Trophoblast cell (in vitro differentiated cells and primary cell): ENCODE results near the gene TOMM7.
"Not testable (repeated sequence)": the region's sequence is repeated elsewhere in the genome, so short reads cannot be mapped to it uniquely, and the experiment has no call there.

Experiments used
- DNase-seq, 2 donors: peaks; one replicate each; pipeline ENCODE4 v3.0.0-alpha.2; 2016
- H2AFZ ChIP-seq: 2 replicates; pipeline ENCODE4 v1.6.1; 2013; ENCODE audit warnings: low read length, moderate library complexity, mild to moderate bottlenecking; ENCODE audit not compliant: insufficient read depth, poor library complexity
- H2AK5ac ChIP-seq: 2 replicates; pipeline ENCODE4 v1.6.1; 2013; ENCODE audit warnings: mild to moderate bottlenecking, low read length
- H2BK120ac ChIP-seq: 2 replicates; pipeline ENCODE4 v1.6.1; 2013; ENCODE audit warnings: low read length, mild to moderate bottlenecking, moderate library complexity; ENCODE audit not compliant: insufficient read depth, poor library complexity
- H2BK12ac ChIP-seq: 2 replicates; pipeline ENCODE4 v1.6.1; 2013; ENCODE audit warnings: mild to moderate bottlenecking, low read length, moderate library complexity
- H2BK5ac ChIP-seq: 2 replicates; pipeline ENCODE4 v1.6.1; 2013; ENCODE audit warnings: low read length, low read depth, moderate library complexity, mild to moderate bottlenecking; ENCODE audit not compliant: poor library complexity
- H3K14ac ChIP-seq: 2 replicates; pipeline ENCODE4 v1.6.1; 2013; ENCODE audit warnings: mild to moderate bottlenecking, low read length
- H3K18ac ChIP-seq: 2 replicates; pipeline ENCODE4 v1.6.1; 2013; ENCODE audit warnings: mild to moderate bottlenecking, low read length
- H3K23ac ChIP-seq: 2 replicates; pipeline ENCODE4 v1.6.1; 2013; ENCODE audit warnings: low read length
- H3K27ac ChIP-seq: 2 replicates; pipeline ENCODE4 v1.5.1; 2013; ENCODE audit warnings: low read depth, mild to moderate bottlenecking, inconsistent platforms, low read length, moderate library complexity
- H3K27me3 ChIP-seq: 2 replicates; pipeline ENCODE4 v1.6.1; 2013; ENCODE audit warnings: inconsistent platforms, mild to moderate bottlenecking, low read length, moderate library complexity; ENCODE audit not compliant: insufficient read depth
- H3K36me3 ChIP-seq, 2 experiments: 1 replicate in 1 of 2; 2 replicates in 1 of 2; pipeline ENCODE4 v1.6.1; 2013; ENCODE audit warnings: low read length in 2 of 2, mild to moderate bottlenecking in 2 of 2, moderate library complexity in 1 of 2; ENCODE audit not compliant: insufficient read depth in 2 of 2, control insufficient read depth in 1 of 2
- H3K4ac ChIP-seq: 2 replicates; pipeline ENCODE4 v1.6.1; 2013; ENCODE audit warnings: low read depth, mild to moderate bottlenecking, low read length, moderate library complexity
- H3K4me1 ChIP-seq, 2 experiments: 1 replicate in 1 of 2; 2 replicates in 1 of 2; pipeline ENCODE4 v1.6.1; 2013; ENCODE audit warnings: low read length in 2 of 2, mild to moderate bottlenecking in 2 of 2, moderate library complexity in 1 of 2; ENCODE audit not compliant: insufficient read depth in 2 of 2, control insufficient read depth in 1 of 2
- H3K4me2 ChIP-seq: 2 replicates; pipeline ENCODE4 v1.6.1; 2013; ENCODE audit warnings: inconsistent platforms, mild to moderate bottlenecking, low read length, moderate library complexity
- H3K4me3 ChIP-seq: 2 replicates; pipeline ENCODE4 v1.5.1; 2013; ENCODE audit warnings: mild to moderate bottlenecking, low read depth, low read length, inconsistent platforms
- H3K79me1 ChIP-seq: one replicate; pipeline ENCODE4 v1.6.1; 2013; ENCODE audit warnings: low read length
- H3K79me2 ChIP-seq: 2 replicates; pipeline ENCODE4 v1.6.1; 2013; ENCODE audit warnings: low read length, mild to moderate bottlenecking; ENCODE audit not compliant: control insufficient read depth, insufficient read depth, poor library complexity
- H3K9ac ChIP-seq: 2 replicates; pipeline ENCODE4 v1.6.1; 2013; ENCODE audit warnings: mild to moderate bottlenecking, low read length
- H3K9me3 ChIP-seq: 2 replicates; pipeline ENCODE4 v1.6.1; 2013; ENCODE audit warnings: low read depth, mild to moderate bottlenecking, control low read depth, inconsistent platforms, low read length; ENCODE audit not compliant: insufficient read depth
- H4K12ac ChIP-seq: 2 replicates; pipeline ENCODE4 v1.6.1; 2013; ENCODE audit warnings: low read depth, mild to moderate bottlenecking, low read length, moderate library complexity
- H4K8ac ChIP-seq: 2 replicates; pipeline ENCODE4 v1.6.1; 2013; ENCODE audit warnings: low read depth, mild to moderate bottlenecking, low read length, moderate library complexity
- H4K91ac ChIP-seq: one replicate; pipeline ENCODE4 v1.6.1; 2013; ENCODE audit warnings: low read depth, mild to moderate bottlenecking, low read length, moderate library complexity
- WGBS: extraction: QIAGEN DNeasy Blood & Tissue Kit; methylation state at CpG from one replicate; pipeline ENCODE4 v1.1.7; 2013; ENCODE audit warnings: missing lambda C conversion rate; ENCODE audit not compliant: insufficient read length, insufficient coverage; ENCODE audit errors: extremely low coverage; 5-methylcytosine and 5-hydroxymethylcytosine counted together

Gene TOMM7

DNA sequence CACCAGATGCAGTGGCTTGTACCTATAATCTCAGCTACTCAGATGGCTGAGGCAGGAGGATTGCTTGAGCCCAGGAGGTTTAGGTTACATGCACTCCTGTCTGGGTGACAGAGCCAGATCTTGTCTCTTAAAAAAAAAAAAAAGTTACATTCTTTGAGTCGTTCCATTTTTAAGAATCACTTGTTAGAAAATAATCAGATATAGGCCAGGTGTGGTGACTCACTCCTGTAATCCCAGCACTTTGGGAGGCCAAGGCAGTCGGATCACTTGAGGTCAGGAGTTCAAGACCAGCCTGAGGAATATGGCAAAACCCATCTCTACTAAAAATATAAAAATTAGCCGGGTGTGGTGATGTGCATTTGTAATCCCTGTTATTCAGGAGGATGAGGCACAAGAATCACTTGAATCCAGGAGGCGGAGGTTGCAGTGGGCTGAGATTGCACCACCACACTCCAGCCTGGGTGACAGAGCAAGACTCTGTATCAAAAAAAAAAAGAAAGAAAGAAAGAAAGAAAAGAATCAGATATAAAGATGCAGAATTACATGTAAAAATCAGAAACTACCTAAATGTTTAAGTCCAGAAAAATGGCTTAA is 42.8 kb downstream of the TOMM7 start:
- not testable (repeated sequence) for H3K4me3 ChIP-seq, H3K23ac ChIP-seq, H3K4ac ChIP-seq, H3K27ac ChIP-seq, H3K36me3 ChIP-seq, H3K9ac ChIP-seq, H2AFZ ChIP-seq, H2BK120ac ChIP-seq, H3K79me2 ChIP-seq, H3K9me3 ChIP-seq, H4K8ac ChIP-seq, H2BK5ac ChIP-seq, H3K4me1 ChIP-seq, H3K27me3 ChIP-seq, H4K12ac ChIP-seq, H3K14ac ChIP-seq, H4K91ac ChIP-seq, H2BK12ac ChIP-seq, H3K18ac ChIP-seq, H3K4me2 ChIP-seq, H2AK5ac ChIP-seq, H3K79me1 ChIP-seq
- DNase-seq, result peak; percentile 60 to 78
- no CpG with 5 or more reads among the region's 4 CpGs for WGBS

DNA sequence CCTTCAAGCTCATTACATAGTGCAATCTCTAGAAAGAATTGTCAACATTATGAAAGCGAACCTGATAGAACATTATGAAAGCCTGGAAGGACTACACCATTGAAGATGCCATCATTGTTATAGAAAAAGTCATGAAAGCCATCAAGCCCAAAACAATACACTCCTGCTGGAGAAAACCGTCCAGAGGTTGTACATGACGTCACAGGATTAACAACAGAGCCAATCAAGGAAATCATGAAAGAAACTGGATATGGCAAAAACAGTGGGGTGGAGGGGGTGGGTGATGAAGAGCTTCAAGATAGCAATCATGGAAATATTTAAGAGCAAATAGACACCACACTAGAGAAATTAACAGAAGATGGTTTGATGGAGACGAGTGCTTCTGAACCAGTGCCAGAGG is 45.7 kb downstream of the TOMM7 start:
- Histone ChIP-seq H3K27ac (no peak overlapping the region), H2BK5ac (no peak overlapping the region), H3K27me3 (no peaks in the 10 kb centered on the region), H3K4ac (no peak overlapping the region), H4K12ac (no peak overlapping the region), H3K18ac (no peak overlapping the region), H2AFZ (no peak overlapping the region), H3K9ac (no peak overlapping the region), H4K91ac (no peak overlapping the region), H3K79me1 (no peaks in the 10 kb centered on the region), H4K8ac (no peak overlapping the region), H3K36me3 (no peaks in the 10 kb centered on the region), H2AK5ac (no peak overlapping the region), H2BK120ac (no peak overlapping the region), H3K4me1 (peaks cover 2 to 5% of the 10 kb centered on the region in 2 experiments), H2BK12ac (no peak overlapping the region), H3K9me3 (no peaks in the 10 kb centered on the region), H3K14ac (no peak overlapping the region), H3K79me2 (no peaks in the 10 kb centered on the region), H3K4me3 (no peak overlapping the region), H3K23ac (no peak overlapping the region), H3K4me2 (no peak overlapping the region)
- no peak for DNase-seq
- no CpG with 5 or more reads among the region's 4 CpGs for WGBS

DNA sequence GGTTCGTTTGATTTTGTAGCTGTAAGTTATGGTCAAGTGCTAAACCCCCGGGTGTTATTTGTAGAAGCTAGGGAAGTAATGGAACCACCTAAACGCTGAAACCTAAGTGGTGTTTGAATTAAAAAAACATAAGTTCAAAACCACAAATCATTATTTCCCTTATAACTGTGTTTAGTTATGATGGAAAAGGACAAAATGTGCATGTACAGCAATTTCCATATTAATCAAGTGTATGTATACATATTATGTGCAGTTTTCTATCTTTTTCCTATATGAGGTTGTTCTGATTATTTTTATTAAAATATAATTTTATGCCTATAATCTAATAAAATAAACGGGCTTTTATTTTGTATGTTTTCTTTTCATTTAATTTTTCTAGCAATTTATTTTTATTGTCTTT is 49.8 kb downstream of the TOMM7 start:
- no peak overlapping the region for H2BK5ac ChIP-seq
- no peak overlapping the region for H3K14ac ChIP-seq
- H2AK5ac ChIP-seq, result no peak overlapping the region
- no peak overlapping the region for H3K23ac ChIP-seq
- no peaks in the 10 kb centered on the region for H3K79me1 ChIP-seq
- H4K12ac ChIP-seq, result no peak overlapping the region
- no peak overlapping the region for H2AFZ ChIP-seq
- no peaks in the 10 kb centered on the region for H3K4me1 ChIP-seq
- H4K8ac ChIP-seq, result no peak overlapping the region
- H3K79me2 ChIP-seq, result no peaks in the 10 kb centered on the region
- H2BK12ac ChIP-seq, result no peak overlapping the region
- H3K27ac ChIP-seq, result no peak overlapping the region
- H3K9ac ChIP-seq, result no peak overlapping the region
- no peaks in the 10 kb centered on the region for H3K9me3 ChIP-seq
- no peak overlapping the region for H3K4ac ChIP-seq
- no peak overlapping the region for H3K18ac ChIP-seq
- no CpG with 5 or more reads among the region's 4 CpGs for WGBS
- H3K27me3 ChIP-seq, result no peaks in the 10 kb centered on the region
- no peak overlapping the region for H3K4me3 ChIP-seq
- no peak for DNase-seq
- no peak overlapping the region for H4K91ac ChIP-seq
- no peak overlapping the region for H3K4me2 ChIP-seq
- no peak overlapping the region for H2BK120ac ChIP-seq
- H3K36me3 ChIP-seq, result no peaks in the 10 kb centered on the region

DNA sequence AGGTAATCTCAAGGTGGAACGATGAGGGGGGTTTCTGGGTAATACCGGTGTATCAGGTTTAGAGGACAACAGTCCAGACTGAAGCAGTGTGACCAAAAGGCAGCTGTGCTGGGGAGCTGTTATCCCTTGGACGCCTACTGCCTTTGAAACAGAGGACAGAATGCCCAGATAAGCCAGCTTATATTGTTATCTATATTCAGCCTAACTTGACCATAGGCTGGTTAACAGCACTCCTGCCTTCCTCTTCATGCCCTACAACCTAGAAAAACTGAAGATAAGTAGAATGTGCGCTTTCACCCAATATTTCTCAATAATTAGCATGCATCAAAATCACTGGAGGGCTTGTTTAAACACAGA is 50.8 kb downstream of the TOMM7 start:
- H4K12ac ChIP-seq, result no peak overlapping the region
- H3K36me3 ChIP-seq, result no peaks in the 10 kb centered on the region
- H3K4me3 ChIP-seq, result no peak overlapping the region
- no peak overlapping the region for H4K91ac ChIP-seq
- no peak overlapping the region for H3K4me2 ChIP-seq
- H2BK120ac ChIP-seq, result no peak overlapping the region
- H3K4ac ChIP-seq, result no peak overlapping the region
- H3K23ac ChIP-seq, result no peak overlapping the region
- no peak overlapping the region for H2BK5ac ChIP-seq
- H3K14ac ChIP-seq, result no peak overlapping the region
- H3K9me3 ChIP-seq, result no peaks in the 10 kb centered on the region
- no peaks in the 10 kb centered on the region for H3K27me3 ChIP-seq
- no CpG with 5 or more reads among the region's 4 CpGs for WGBS
- H3K79me2 ChIP-seq, result no peaks in the 10 kb centered on the region
- no peak overlapping the region for H3K18ac ChIP-seq
- H2AK5ac ChIP-seq, result no peak overlapping the region
- no peak overlapping the region for H2BK12ac ChIP-seq
- no peak overlapping the region for H3K9ac ChIP-seq
- H2AFZ ChIP-seq, result no peak overlapping the region
- H4K8ac ChIP-seq, result no peak overlapping the region
- no peak overlapping the region for H3K27ac ChIP-seq
- no peak for DNase-seq
- no peaks in the 10 kb centered on the region for H3K79me1 ChIP-seq
- no peaks in the 10 kb centered on the region for H3K4me1 ChIP-seq
